Measurements from ENCODE around the gene GNL2. TPM values are rescaled to one million over a fixed set of nuclear protein-coding genes. Genes with fewer than 3 reads are reported as not detected.

Gene GNL2
- total RNA-seq, 1 experiment from 2014 or later = 106 TPM

DNA sequence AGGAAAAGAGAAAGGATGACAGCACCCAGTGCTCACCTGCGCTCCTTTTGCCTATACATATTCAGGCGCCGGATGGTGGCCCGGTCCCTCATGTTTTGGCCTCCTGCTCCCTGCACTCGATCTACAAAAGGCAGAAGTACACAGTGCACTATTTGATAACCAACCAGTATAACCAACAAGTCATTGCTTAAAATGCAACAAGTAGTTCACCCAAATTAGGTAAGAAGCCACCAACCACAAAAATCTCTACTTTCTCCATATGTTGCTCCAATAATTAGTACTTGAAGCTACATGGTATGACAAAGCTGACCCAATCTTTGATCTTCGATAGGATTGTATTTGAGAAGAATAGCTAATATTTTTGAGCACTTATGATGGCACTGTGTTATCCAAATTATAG, 2.0 kb downstream of the GNL2 start:
- no peak overlapping the region for H4K8ac ChIP-seq (replicated peaks; ENCODE audit: insufficient read length, low read depth, low read length)
- no peak overlapping the region for H3K56ac ChIP-seq (ENCODE audit: insufficient read length, low read depth, low read length)
- DNase-seq = no peak
- peaks cover 20% of the 10 kb centered on the region; the same call in 1 of the 2 replicates for H3K79me2 ChIP-seq (ENCODE audit: insufficient read depth, low read length)
- no peak overlapping the region for H2AFZ ChIP-seq (ENCODE audit: low read length)
- H2AK5ac ChIP-seq (ENCODE audit: insufficient read length, low read length) = no peak overlapping the region
- H3K9me3 Mint-ChIP-seq = peaks cover 0 to 3% of the 10 kb centered on the region in 2 experiments; a peak in 1 of 5 replicates
- H3K14ac ChIP-seq (ENCODE audit: insufficient read depth, low read length) = no peak overlapping the region
- no peak overlapping the region for H3K18ac ChIP-seq (ENCODE audit: insufficient read length, low read depth, low read length)
- H3K27ac Mint-ChIP-seq = no peak overlapping the region
- H3K9ac ChIP-seq (ENCODE audit: extremely low read depth, insufficient read length, low read length) = no peak overlapping the region
- H3K4me3 Mint-ChIP-seq = peak overlapping the region; percentile 33 to 62; a peak in 4 of 5 replicates
- no peak overlapping the region for H4K5ac ChIP-seq (ENCODE audit: insufficient read length, low read depth, low read length)
- H2BK5ac ChIP-seq (ENCODE audit: insufficient read length, low read length) = no peak overlapping the region
- WGBS (ENCODE audit: extremely low coverage, insufficient read length, low lambda C conversion rate) = no CpG with 5 or more reads among the region's 6 CpGs
- no peak overlapping the region for H2BK20ac ChIP-seq (ENCODE audit: low read depth, low read length, poor library complexity, severe bottlenecking)
- H2BK120ac ChIP-seq (ENCODE audit: low read depth, low read length, poor library complexity, severe bottlenecking) = no peak overlapping the region
- no peaks in the 10 kb centered on the region; the same call in 1 of the 2 replicates for H3K4me1 ChIP-seq (ENCODE audit: insufficient read depth, low read length)
- peaks cover 6% of the 10 kb centered on the region for H3K23me2 ChIP-seq (ENCODE audit: insufficient read length, low read depth, low read length, poor library complexity, severe bottlenecking)
- peaks cover 24 to 44% (median 43%) of the 10 kb centered on the region in 3 experiments; a peak in 6 of 7 replicates for H3K36me3 Mint-ChIP-seq (ENCODE audit: insufficient read depth in 1 of 3, low read depth in 3 of 3)
- H3K4me1 Mint-ChIP-seq = peaks cover 9 to 18% of the 10 kb centered on the region in 2 experiments; a peak in 3 of 4 replicates
- no peaks in the 10 kb centered on the region for H4K20me1 ChIP-seq (ENCODE audit: control insufficient read depth, insufficient read depth, insufficient read length)
- peaks cover 9% of the 10 kb centered on the region for H3K27me3 Mint-ChIP-seq (ENCODE audit: low read depth)
- H3T11ph ChIP-seq (ENCODE audit: low read length) = no peak overlapping the region
- no peak overlapping the region for H3K4me2 ChIP-seq (ENCODE audit: insufficient read depth, insufficient read length, low read length)
- H2BK15ac ChIP-seq (ENCODE audit: low read depth, low read length) = no peak overlapping the region
- H2BK12ac ChIP-seq (ENCODE audit: insufficient read length, low read depth, low read length) = no peak overlapping the region
- no peak overlapping the region for H3K27ac ChIP-seq (ENCODE audit: insufficient read length, low read depth, low read length)
- TF ChIP-seq, protein P1, sequence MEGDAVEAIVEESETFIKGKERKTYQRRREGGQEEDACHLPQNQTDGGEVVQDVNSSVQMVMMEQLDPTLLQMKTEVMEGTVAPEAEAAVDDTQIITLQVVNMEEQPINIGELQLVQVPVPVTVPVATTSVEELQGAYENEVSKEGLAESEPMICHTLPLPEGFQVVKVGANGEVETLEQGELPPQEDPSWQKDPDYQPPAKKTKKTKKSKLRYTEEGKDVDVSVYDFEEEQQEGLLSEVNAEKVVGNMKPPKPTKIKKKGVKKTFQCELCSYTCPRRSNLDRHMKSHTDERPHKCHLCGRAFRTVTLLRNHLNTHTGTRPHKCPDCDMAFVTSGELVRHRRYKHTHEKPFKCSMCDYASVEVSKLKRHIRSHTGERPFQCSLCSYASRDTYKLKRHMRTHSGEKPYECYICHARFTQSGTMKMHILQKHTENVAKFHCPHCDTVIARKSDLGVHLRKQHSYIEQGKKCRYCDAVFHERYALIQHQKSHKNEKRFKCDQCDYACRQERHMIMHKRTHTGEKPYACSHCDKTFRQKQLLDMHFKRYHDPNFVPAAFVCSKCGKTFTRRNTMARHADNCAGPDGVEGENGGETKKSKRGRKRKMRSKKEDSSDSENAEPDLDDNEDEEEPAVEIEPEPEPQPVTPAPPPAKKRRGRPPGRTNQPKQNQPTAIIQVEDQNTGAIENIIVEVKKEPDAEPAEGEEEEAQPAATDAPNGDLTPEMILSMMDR (conservative IDR thresholded peaks at IDR 0.05) = no peak
- H3K23ac ChIP-seq (ENCODE audit: insufficient read length, low read depth, low read length) = no peak overlapping the region
- H4K91ac ChIP-seq (ENCODE audit: insufficient read length, low read depth, low read length) = no peak overlapping the region
- no peaks in the 10 kb centered on the region for H3K27me3 ChIP-seq (ENCODE audit: insufficient read depth, low read length)
- H3K9me3 ChIP-seq (ENCODE audit: control insufficient read depth, low read depth, low read length) = no peaks in the 10 kb centered on the region
- no peak overlapping the region for H3K4ac ChIP-seq (ENCODE audit: low read depth, low read length)
- no peaks in the 10 kb centered on the region for H3K79me1 ChIP-seq (ENCODE audit: insufficient read depth, low read depth, low read length, poor library complexity, severe bottlenecking)

Measured in H9 (cell line).